ENCODE results near the gene SLC13A3.
A peak's percentile ranks its signal among the peaks of the same experiment; 100 is the strongest.

SLC13A3 gene

GRCh38 chr20:46602429-46602828 is 48.8 kb downstream of the SLC13A3 start:
- DNase-seq, result no peak

GRCh38 chr20:46601603-46602122 is 49.6 kb downstream of the SLC13A3 start:
- no peak for DNase-seq

- DNase-seq, result no peak
Observed at GRCh38 chr20:46600286-46600752, 50.9 kb downstream of the SLC13A3 start.

GRCh38 chr20:46599227-46599987 is 51.9 kb downstream of the SLC13A3 start:
- DNase-seq, result no peak

- DNase-seq, result no peak
Observed at GRCh38 chr20:46595933-46596332, 55.3 kb downstream of the SLC13A3 start.

GRCh38 chr20:46594725-46595124 is 56.5 kb downstream of the SLC13A3 start:
- DNase-seq, result no peak

GRCh38 chr20:46592580-46593362 is 58.5 kb downstream of the SLC13A3 start:
- no peak for DNase-seq

- DNase-seq, result no peak
Observed at GRCh38 chr20:46590443-46590842, 60.8 kb downstream of the SLC13A3 start.

- DNase-seq, result no peak
Observed at GRCh38 chr20:46588532-46589511, 62.4 kb downstream of the SLC13A3 start.

- no peak for DNase-seq
Observed at GRCh38 chr20:46587986-46588385, 63.3 kb downstream of the SLC13A3 start.

- no peak for DNase-seq
Observed at GRCh38 chr20:46586724-46587123, 64.5 kb downstream of the SLC13A3 start.

GRCh38 chr20:46584508-46584907 is 66.8 kb downstream of the SLC13A3 start:
- DNase-seq, result no peak

GRCh38 chr20:46583411-46584214 is 67.6 kb downstream of the SLC13A3 start:
- DNase-seq, result peak; percentile 9

GRCh38 chr20:46582648-46583047 is 68.6 kb downstream of the SLC13A3 start:
- DNase-seq, result no peak

- DNase-seq, result no peak
Observed at GRCh38 chr20:46581391-46581790, 69.9 kb downstream of the SLC13A3 start.

GRCh38 chr20:46580613-46581205 is 70.5 kb downstream of the SLC13A3 start:
- DNase-seq, result no peak

GRCh38 chr20:46578745-46579144 is 72.5 kb downstream of the SLC13A3 start:
- DNase-seq, result no peak

- no peak for DNase-seq
Observed at GRCh38 chr20:46576774-46577395, 74.4 kb downstream of the SLC13A3 start.

GRCh38 chr20:46575937-46576461 is 75.3 kb downstream of the SLC13A3 start:
- no peak for DNase-seq

- DNase-seq, result no peak
Observed at GRCh38 chr20:46575394-46575793, 75.9 kb downstream of the SLC13A3 start.

Data from retina (tissue), 1 donor.